GM12872 (cell line): ENCODE results near the gene CALML3.

Experiments used
- CTCF ChIP-seq: IDR thresholded peaks from 3 replicates; pipeline ENCODE4 v1.5.1; 2011; ENCODE audit warnings: low read depth, mild to moderate bottlenecking, low read length, moderate library complexity; ENCODE audit not compliant: insufficient read depth

The CALML3 gene

DNA sequence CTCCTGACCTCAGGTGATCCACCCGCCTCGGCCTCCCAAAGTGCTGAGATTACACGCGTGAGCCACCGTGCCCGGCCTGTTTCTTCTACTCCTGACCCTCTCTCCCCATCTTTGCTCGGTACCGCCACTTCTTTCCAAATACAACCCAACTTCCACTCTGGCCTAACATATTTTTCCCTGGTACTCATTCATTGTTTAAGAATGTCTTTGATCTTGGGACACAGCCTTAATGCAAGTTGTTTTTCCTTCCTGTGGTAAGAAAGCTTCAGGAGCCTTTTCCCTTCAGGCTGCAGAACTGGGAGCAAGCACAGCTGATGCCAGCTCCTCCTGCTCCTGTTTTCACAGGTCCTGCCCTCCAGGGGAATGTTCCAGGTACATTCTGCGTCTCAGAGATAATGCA, 13.7 kb downstream of the CALML3 start:
- no peak for TF ChIP-seq CTCF

GRCh38 chr10:5538892-5539651, 14.3 kb downstream of the CALML3 start:
- no peak for TF ChIP-seq CTCF

- no peak for TF ChIP-seq CTCF
Observed at GRCh38 chr10:5540080-5540479, 15.3 kb downstream of the CALML3 start.

GRCh38 chr10:5540891-5541290, 16.1 kb downstream of the CALML3 start:
- no peak for TF ChIP-seq CTCF

DNA sequence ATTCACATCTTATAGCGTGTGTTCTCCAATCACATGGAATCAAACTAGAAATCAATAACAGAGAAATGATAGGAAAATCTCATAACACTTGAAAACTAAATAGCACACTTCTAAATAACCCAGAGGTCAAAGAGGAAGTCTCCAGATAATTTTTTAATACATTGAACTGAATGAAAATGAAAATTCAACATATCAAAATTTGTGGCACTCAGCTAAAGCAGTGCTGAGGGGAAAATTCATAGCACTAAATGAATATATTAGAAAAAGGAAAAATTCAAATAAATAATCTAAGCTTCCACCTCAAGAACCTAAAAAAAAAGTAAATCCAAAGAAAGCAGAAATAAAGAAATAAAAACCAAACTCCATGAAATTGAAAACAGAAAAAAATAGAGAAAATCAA, 17.3 kb downstream of the CALML3 start:
- no peak for TF ChIP-seq CTCF

DNA sequence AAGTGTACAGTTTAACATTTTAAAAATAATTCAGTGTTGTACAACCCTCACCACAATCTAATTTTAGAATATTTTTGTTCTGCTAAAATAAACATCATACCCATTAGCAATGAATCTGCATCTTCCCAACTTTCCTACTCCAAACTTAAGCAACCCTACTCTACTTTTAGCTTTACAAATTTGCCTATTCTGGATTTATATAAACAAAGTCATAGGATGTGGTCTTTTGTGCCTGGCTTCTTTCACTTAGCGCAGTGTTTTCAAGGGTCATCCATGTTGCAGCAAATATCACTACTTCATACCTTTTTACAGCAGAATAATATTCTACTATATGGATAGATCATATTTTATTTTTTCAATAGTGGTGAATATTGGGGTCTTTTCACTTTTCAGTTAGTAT, 18.9 kb downstream of the CALML3 start:
- no peak for TF ChIP-seq CTCF

DNA sequence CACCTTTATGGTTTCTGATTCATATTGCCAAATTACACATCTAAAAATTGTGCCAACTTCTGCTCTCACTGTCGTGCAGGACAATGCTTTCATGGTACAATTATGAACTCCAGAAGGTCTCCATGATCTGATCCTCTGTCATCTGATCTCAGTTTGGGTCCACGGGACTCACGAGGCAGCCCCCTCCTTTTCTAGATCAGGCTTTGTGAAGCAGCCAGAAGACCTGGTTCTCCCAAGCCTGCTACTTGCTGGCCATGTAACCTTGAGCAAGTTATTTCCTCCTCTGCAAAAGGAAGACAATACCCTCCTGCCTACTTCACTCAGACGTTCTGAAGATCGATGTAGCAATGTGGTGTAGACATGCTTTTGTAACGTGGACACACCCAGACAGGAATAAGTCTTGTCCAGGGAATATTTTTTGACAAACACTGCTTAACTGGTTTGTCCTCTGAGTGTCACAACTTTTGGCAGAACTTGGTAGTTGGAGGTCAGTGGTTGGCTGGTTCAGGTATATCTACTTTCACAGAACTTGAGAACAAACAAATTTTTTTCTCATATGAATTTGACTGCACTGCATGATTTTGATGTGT, 19.6 kb downstream of the CALML3 start:
- TF ChIP-seq CTCF, result no peak
